ENCODE data around the gene TMEM208.

- no peak for TF ChIP-seq POLR2A (IDR thresholded peaks at IDR 0.05)
- TF ChIP-seq CTCF (IDR thresholded peaks at IDR 0.05 in 4 of 5, conservative IDR thresholded peaks at IDR 0.05 in 1 of 5) = no peak
Observed at GRCh38 chr16:67236563-67237395, 9.8 kb downstream of the TMEM208 start.

Measured in gastrocnemius medialis (tissue), 4 donors.